NCI-H460 (cell line): ENCODE data around the gene PDE6A. TPM values are rescaled to one million over a fixed set of nuclear protein-coding genes. Genes with fewer than 3 reads are reported as not detected.

Experiments used
- DNase-seq: peaks from one replicate; pipeline ENCODE4 v3.0.0-alpha.2; 2016; ENCODE audit warnings: low read depth; ENCODE audit errors: extremely low read depth
- total RNA-seq: library from RNA; depleted of rRNA; stranded (reverse); fragments of >200 nt; shearing (Covaris generic); gene quantifications from 2 replicates; pipeline ENCODE4 v1.2.3, GENCODE V29; 2014

PDE6A gene
- total RNA-seq, 1 experiment from 2014 or later, result 0.02 TPM

DNA sequence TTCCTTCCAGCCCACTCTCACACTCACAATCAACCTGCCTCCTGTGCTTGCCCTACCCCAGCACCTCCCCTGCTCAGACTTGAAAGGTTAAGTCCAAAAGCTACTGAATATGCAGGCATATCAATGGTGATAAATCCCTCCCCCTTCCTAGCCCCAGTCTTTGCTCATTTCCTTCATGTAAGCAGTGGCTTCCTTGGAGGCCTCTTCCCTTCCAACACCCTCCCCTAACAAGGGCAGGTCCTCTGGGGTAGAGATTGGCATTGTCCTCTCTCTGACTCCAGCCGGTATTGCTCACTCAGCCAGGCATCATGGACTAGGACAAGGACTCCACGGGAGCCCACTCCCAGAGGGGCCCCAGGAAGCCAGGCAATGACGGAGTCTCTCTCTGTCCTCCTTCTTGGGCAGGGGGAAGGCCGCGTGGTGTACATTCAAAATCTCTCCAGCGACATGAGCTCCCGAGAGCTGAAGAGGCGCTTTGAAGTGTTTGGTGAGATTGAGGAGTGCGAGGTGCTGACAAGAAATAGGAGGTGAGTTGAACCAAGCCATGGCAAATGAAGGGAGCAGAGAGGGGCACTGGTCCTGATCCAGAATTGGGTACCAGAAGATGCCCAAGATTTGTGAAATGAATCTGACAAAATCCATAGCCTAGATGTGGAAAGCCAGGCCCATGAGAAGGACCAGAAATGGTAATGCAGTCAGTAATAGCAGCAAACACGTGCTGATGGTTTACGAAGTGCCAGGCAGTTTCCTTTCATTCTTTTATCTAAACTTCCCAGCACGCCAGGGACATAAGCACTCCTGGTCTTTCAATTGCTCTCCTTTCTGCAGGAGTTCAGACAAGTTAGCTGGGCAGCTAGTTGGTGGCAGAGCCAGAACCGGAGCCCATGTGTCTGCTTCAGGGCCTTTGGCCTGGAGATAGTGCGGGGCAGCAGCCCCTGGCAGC lies 102.5 kb downstream of the PDE6A start:
- no peak for DNase-seq

- DNase-seq, result no peak
Measured at GRCh38 chr5:149840226-149840825, 104.3 kb downstream of the PDE6A start.

DNA sequence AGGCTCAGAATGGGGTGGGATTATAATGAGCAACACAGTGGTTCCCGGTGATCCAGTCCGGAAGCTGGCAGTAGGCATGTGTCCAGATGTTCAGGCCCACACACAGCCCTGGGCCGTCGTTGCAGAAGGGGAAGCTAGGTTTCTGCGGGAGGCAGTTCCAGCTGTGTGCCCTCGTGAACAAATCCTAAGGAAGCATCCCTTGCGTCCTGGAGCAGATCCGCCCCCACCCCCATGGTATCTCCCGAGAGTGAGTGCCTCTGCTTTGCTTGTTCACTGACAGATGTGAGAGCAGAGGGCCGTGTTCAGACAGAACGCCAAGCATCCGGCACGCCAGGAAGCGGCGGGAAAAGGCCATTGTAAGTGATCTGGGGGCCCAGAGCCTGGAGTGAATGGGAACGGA lies 104.8 kb downstream of the PDE6A start:
- no peak for DNase-seq

DNA sequence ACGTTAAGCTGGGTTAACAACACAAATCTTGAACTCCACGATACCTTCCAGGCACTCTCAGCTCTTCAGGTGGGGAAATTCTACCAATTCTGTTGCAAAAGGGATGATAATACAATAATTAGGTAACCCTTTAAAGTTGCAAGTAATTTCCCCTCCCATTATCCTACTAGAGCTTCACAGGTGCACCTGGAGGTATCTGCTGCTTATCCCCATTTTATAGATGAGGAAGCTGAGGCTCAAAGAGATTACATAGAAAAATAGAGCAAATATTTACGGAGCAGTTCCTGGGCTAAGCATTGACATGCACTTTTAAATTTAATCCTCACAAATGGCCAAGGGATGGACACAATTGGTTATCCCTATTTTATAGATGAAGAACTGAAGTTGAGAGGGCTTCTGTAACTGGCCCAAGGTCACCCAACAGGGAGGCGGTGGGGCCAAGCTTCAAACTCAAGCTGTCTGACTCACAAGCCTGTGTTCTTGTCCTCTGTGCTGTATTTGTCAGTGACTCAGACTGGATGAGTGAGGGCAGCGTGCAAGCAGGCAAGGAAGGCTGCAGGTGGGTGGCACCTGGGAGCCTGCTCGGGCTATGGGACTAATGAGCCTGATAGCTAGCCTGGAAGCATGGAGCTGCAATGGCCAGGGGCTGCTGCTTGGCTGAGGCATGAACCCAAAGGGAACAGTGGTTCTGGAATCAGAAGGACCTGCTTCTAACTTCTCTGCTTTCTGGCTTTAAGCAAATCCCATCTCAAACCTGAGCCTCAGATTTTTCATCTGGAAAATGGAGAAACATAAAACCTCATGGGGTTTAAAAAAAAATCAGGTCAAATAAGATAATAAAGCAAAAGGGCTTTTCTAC lies 105.5 kb downstream of the PDE6A start:
- no peak for DNase-seq

DNA sequence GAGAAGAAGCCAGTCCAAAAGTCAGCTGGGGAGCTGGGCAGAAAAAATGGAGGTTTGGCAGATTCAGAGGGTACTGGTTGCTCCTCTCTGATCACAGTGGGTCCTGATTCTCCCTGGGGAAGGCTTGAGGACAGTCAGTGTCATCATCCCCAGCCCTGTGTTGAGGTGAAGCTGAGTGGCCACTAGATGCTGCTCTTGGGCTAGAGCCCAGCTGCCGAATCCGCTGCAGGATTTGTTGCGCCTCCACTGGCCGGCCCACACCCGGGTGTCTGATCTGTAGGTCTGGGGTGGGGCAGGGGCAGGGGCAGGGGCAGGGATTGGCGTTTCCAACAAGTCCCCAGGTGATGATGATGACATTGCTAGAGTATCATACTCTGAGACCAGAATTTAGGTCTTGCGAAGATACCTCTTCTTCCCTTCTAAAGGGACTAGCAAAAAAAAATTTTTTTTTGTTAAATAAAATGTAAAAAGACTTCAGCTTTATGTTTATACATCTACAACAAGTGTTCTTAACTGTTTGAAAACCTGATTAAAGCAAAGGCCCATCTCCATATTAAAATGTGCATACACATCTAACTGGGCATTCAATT lies 106.8 kb downstream of the PDE6A start:
- DNase-seq, result peak; percentile 79

DNA sequence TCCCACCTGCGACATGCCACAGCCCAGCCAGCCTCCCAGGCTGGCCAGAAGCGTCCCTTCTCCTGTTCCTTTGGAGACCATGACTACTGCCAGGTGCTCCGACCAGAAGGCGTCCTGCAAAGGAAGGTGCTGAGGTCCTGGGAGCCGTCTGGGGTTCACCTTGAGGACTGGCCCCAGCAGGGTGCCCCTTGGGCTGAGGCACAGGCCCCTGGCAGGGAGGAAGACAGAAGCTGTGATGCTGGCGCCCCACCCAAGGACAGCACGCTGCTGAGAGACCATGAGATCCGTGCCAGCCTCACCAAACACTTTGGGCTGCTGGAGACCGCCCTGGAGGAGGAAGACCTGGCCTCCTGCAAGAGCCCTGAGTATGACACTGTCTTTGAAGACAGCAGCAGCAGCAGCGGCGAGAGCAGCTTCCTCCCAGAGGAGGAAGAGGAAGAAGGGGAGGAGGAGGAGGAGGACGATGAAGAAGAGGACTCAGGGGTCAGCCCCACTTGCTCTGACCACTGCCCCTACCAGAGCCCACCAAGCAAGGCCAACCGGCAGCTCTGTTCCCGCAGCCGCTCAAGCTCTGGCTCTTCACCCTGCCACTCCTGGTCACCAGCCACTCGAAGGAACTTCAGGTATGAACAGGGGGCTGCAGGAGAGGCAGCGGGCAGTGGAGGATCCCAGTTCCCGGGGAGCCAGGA lies 108.0 kb downstream of the PDE6A start:
- DNase-seq, result no peak

DNA sequence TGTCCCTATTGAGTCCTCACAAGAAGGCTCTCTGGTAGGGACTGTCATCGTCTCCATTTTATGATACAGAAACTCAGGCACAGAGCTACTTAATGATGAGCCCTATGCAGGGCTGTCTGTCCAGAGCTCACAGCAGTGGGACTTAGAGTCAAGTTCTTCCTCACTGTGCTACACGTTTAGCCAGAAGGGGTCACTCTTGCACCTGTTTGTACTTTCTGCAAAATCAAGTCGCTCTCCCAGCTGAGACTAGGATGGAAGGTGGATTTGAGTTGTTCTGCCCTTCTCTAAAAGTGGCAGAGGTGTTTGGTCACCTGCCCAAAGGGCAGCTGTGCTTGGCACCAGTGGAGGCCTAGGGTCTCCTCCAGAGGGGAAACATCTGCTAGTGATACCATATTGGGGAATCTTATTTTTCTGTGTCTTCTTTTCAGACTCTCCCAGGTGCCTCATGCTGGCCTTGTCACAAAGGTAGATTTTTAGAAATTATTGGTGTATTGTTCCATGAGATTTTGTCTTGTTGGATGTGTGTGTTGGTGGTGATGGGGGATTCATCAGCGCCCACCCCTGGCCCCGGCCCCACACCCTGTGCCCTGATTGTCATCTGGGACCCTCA lies 110.2 kb downstream of the PDE6A start:
- peak; percentile 71 for DNase-seq

GRCh38 chr5:149833116-149833827 lies 111.3 kb downstream of the PDE6A start:
- no peak for DNase-seq

GRCh38 chr5:149832636-149833035 lies 112.0 kb downstream of the PDE6A start:
- DNase-seq, result no peak

GRCh38 chr5:149831492-149831891 lies 113.1 kb downstream of the PDE6A start:
- no peak for DNase-seq

GRCh38 chr5:149830579-149830978 lies 114.0 kb downstream of the PDE6A start:
- DNase-seq, result no peak

- no peak for DNase-seq
Measured at GRCh38 chr5:149829954-149830353, 114.6 kb downstream of the PDE6A start.

DNA sequence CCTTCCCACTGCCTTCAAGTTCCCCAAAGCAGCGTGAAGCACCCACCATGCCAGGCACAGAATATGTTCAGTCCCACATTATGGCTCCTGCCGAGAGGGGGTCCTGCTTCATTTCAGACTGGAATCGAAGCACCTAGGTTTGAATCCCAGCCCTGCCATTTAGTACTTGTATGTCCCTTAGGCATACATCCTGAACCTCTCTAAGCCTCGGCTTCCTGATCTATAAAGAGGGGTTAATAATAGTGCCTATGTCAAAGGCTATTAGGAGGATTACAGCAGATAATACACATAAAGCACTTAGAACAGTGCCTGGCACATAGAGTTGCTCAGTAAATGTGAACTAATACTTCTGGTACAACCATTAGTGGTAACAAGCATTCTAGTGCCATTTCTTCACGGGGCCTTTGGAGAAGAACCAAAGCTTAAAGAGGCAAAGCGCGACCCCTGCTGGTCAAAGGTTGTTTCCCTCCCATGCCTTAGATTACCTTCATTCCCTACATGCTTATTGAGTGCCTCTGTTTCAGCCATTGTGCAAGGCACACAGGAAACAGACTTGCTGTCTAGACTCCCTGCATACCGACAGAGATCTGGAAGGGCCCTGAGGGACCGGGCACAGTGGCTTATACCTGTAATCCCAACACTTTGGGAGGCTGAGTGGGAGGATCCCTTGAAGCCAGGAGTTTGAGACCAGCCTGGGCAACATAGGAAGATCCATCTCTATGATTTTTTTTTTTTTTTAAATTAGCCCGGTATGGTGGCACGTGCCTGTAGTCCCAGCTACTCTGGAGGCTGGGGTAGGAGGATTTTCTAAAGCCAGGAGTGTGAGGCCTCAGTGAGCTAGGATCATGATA lies 116.2 kb downstream of the PDE6A start:
- DNase-seq, result peak; percentile 88

GRCh38 chr5:149827546-149827945 lies 117.0 kb downstream of the PDE6A start:
- DNase-seq, result no peak

DNA sequence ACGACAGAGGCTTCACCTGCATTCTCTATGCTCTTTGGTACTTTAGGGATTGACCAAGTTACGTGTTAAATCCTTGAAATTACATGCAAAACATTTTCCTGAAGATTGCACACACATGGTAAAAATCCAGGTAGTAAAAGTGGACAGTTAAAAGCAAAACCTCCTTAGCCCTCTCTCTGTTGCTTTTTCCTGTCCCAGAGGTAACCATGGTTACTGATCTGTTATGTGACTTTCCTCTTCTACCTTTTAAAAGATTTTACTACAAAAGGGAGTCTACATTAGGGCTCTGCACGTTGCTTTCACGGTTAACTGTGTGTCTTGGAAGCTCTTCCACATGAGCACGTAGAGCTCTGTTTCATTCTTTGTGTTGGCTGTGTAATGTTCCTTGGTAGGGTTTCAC lies 117.5 kb downstream of the PDE6A start:
- no peak for DNase-seq

- no peak for DNase-seq
Measured at GRCh38 chr5:149826574-149826973, 118.0 kb downstream of the PDE6A start.

- no peak for DNase-seq
Measured at GRCh38 chr5:149824846-149825245, 119.7 kb downstream of the PDE6A start.

DNA sequence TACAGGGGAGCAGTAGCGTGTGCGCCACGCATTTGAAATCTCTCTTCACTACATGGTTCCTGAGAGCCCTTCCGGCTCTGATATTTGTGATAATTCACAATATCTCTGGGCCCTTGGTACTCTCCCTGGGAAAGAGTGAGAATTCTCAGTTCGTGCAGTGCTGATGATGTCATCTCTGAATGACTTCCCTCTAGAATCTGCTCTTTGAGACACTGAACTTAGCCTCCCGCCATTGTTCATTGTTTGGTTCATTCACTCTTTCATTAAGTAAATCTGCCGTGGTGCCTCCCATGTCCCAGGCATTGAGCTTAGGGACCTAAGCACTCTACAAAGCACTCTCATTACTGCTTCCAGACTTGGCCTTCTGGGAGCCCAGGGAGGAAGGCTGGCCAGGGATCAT lies 120.5 kb downstream of the PDE6A start:
- DNase-seq, result no peak
